Measurements from ENCODE around the gene INPP5D.
A peak's percentile ranks its signal among the peaks of the same experiment; 100 is the strongest.
"Not testable (repeated sequence)": the region's sequence is repeated elsewhere in the genome, so short reads cannot be mapped to it uniquely, and the experiment has no call there.

The INPP5D gene

GRCh38 chr2:233199870-233200269 is 139.7 kb downstream of the INPP5D start:
- TF ChIP-seq CTCF (IDR thresholded peaks at IDR 0.05; ENCODE audit: insufficient read depth, low read length, poor library complexity, severe bottlenecking) = peak; percentile 19
- H3K4me3 ChIP-seq (replicated peaks; ENCODE audit: low read depth, low read length) = no peak overlapping the region
- no peaks in the 10 kb centered on the region for H3K27me3 ChIP-seq (replicated peaks; ENCODE audit: control insufficient read depth, insufficient read depth, low read length)
- DNase-seq (ENCODE audit: extremely low read depth, insufficient read length) = no peak
- H3K36me3 ChIP-seq (ENCODE audit: control insufficient read depth, insufficient read depth, low read length) = peaks cover 53% of the 10 kb centered on the region

DNA sequence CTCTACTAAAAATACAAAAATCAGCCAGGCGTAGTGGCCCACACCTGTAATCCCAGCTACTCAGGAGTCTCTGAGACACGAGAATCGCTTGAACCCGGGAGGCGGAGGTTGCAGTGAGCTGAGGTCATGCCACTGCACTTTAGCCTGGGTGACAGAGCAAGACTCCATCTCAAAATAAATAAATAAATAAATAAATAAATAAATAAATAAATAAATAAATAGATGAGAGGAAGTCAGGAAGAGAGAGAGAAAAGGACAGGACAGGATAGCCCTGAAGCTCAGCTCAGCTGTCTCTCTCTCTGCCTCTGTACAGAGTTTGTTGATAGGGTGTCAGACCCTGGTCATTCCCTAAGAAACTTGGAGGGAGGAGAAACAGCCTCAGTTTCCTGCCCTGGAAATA is 140.6 kb downstream of the INPP5D start:
- not testable (repeated sequence) for H3K27me3 ChIP-seq (replicated peaks; ENCODE audit: control insufficient read depth, insufficient read depth, low read length); DNase-seq (ENCODE audit: extremely low read depth, insufficient read length); H3K4me3 ChIP-seq (replicated peaks; ENCODE audit: low read depth, low read length)
- peaks cover 53% of the 10 kb centered on the region for H3K36me3 ChIP-seq (ENCODE audit: control insufficient read depth, insufficient read depth, low read length)

- Histone ChIP-seq H3K4me3 (replicated peaks; ENCODE audit: low read depth, low read length) (no peak overlapping the region), H3K36me3 (ENCODE audit: control insufficient read depth, insufficient read depth, low read length) (peaks cover 49% of the 10 kb centered on the region), H3K27me3 (replicated peaks; ENCODE audit: control insufficient read depth, insufficient read depth, low read length) (no peaks in the 10 kb centered on the region)
- TF ChIP-seq CTCF (IDR thresholded peaks at IDR 0.05; ENCODE audit: insufficient read depth, low read length, poor library complexity, severe bottlenecking) = no peak
- DNase-seq (ENCODE audit: extremely low read depth, insufficient read length) = no peak
Observed at GRCh38 chr2:233201258-233202013, 141.3 kb downstream of the INPP5D start.

DNA sequence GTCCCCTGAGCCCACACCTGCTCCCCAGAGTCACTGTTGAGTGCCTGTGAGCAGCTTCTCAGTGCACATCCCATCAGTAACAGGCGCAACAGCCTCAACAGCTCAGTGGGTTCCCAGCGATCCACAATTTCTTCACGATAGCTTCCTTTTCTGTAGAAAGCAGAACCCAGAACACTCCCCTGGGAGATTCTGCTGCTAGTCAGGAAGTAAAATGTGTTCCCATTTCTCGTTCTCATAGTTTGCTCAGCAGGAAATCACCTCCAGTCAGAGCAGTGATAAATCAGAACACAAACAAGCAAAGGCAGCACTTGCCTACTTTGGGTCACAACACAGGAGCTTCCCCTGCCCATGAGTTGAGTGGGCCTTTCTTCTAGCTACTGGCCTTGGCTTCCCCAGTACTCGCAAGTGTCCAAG is 142.4 kb downstream of the INPP5D start:
- no peak for TF ChIP-seq CTCF (IDR thresholded peaks at IDR 0.05; ENCODE audit: insufficient read depth, low read length, poor library complexity, severe bottlenecking)
- no peaks in the 10 kb centered on the region for H3K27me3 ChIP-seq (replicated peaks; ENCODE audit: control insufficient read depth, insufficient read depth, low read length)
- no peak for DNase-seq (ENCODE audit: extremely low read depth, insufficient read length)

DNA sequence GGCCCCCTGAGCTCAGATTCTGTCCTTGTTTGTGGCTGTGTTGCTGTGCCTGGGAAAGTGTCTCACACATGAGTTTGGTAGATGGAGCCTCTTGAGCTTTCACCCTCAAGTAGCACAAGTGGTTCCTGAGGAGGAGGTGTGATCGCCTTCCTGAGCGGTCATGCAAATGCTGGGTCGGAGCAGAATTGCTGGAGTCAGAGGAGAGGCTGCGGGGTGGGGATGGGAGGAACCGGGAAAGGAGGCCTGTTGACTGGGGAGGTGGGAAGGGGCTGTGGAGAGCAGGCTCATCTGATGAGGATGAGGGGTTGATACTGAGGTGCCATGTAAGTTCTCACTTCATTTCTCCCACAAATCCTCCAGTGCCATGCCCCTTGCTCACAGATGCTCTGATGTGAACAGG is 142.9 kb downstream of the INPP5D start:
- no peak for TF ChIP-seq CTCF (IDR thresholded peaks at IDR 0.05; ENCODE audit: insufficient read depth, low read length, poor library complexity, severe bottlenecking)
- H3K36me3 ChIP-seq (ENCODE audit: control insufficient read depth, insufficient read depth, low read length) = peaks cover 47% of the 10 kb centered on the region

More for the DNA sequence above, 142.4 kb downstream of the INPP5D start:
- H3K36me3 ChIP-seq (ENCODE audit: control insufficient read depth, insufficient read depth, low read length) = peaks cover 51% of the 10 kb centered on the region
- no peak overlapping the region for H3K4me3 ChIP-seq (replicated peaks; ENCODE audit: low read depth, low read length)

GRCh38 chr2:233204286-233204936 is 144.3 kb downstream of the INPP5D start:
- peaks cover 51% of the 10 kb centered on the region for H3K36me3 ChIP-seq (ENCODE audit: control insufficient read depth, insufficient read depth, low read length)
- TF ChIP-seq CTCF (IDR thresholded peaks at IDR 0.05; ENCODE audit: insufficient read depth, low read length, poor library complexity, severe bottlenecking) = no peak
- no peak overlapping the region for H3K4me3 ChIP-seq (replicated peaks; ENCODE audit: low read depth, low read length)
- DNase-seq (ENCODE audit: extremely low read depth, insufficient read length) = no peak
- no peaks in the 10 kb centered on the region for H3K27me3 ChIP-seq (replicated peaks; ENCODE audit: control insufficient read depth, insufficient read depth, low read length)

More for the DNA sequence above, 142.9 kb downstream of the INPP5D start:
- no peak overlapping the region for H3K4me3 ChIP-seq (replicated peaks; ENCODE audit: low read depth, low read length)
- no peaks in the 10 kb centered on the region for H3K27me3 ChIP-seq (replicated peaks; ENCODE audit: control insufficient read depth, insufficient read depth, low read length)
- no peak for DNase-seq (ENCODE audit: extremely low read depth, insufficient read length)
